UCSD-AML1 (cell line): ENCODE data around the gene COL26A1.
"Not testable (repeated sequence)": the region's sequence is repeated elsewhere in the genome, so short reads cannot be mapped to it uniquely, and the experiment has no call there.

Experiments used
- DNase-seq: peaks from one replicate; lab custom pipeline; 2025; ENCODE audit not compliant: unreplicated experiment; lab: John Stamatoyannopoulos, UW

COL26A1 gene

GRCh38 chr7:101436857-101437576, 74.3 kb downstream of the COL26A1 start:
- DNase-seq, result no peak

- DNase-seq, result no peak
Observed at GRCh38 chr7:101441890-101442289, 79.2 kb downstream of the COL26A1 start.

- no peak for DNase-seq
Observed at GRCh38 chr7:101442426-101443070, 79.9 kb downstream of the COL26A1 start.

GRCh38 chr7:101450064-101450463, 87.4 kb downstream of the COL26A1 start:
- DNase-seq, result no peak

DNA sequence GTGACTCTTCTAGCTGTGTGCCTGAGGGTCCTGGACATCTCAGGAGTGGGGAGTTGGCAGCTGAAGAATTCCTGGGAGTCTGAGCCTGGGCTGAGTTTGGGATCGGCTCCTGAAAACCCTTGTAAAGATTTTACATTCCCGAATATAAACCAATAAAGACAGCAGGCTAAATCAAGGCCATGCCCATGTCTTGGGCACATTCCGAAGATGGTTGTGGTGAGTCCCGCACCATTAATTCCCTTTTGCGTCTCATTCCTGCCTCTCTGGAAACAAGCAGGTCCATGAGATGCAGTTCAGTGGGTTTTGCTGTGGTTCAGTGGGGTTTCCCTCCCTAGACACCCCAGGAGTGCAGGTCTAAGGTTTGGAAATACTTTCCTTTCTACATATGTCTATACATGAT, 90.9 kb downstream of the COL26A1 start:
- no peak for DNase-seq

GRCh38 chr7:101457001-101457750, 94.5 kb downstream of the COL26A1 start:
- no peak for DNase-seq

GRCh38 chr7:101465131-101465530, 102.5 kb downstream of the COL26A1 start:
- DNase-seq, result no peak

- DNase-seq, result no peak
Observed at GRCh38 chr7:101465576-101466196, 103.0 kb downstream of the COL26A1 start.

DNA sequence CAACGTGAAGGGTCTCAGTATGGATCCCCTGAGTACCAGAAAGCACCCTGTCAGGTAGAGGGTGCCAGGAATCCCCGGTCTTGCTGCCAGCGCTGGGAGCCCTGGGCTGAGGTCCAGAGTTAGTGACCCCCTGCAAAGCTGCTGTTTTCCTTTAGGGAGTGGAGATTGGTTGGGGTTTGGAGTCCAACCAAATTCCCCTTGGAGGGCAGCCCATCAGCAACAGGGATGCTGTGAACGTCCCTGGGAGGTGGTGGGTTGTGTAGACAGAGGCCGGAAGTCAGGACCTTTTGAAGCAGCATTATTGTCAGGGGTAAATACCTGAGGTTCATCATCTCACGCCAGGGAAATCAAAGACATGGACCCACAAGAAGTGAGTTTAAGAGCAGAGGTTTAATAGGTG, 104.2 kb downstream of the COL26A1 start:
- DNase-seq, result no peak

DNA sequence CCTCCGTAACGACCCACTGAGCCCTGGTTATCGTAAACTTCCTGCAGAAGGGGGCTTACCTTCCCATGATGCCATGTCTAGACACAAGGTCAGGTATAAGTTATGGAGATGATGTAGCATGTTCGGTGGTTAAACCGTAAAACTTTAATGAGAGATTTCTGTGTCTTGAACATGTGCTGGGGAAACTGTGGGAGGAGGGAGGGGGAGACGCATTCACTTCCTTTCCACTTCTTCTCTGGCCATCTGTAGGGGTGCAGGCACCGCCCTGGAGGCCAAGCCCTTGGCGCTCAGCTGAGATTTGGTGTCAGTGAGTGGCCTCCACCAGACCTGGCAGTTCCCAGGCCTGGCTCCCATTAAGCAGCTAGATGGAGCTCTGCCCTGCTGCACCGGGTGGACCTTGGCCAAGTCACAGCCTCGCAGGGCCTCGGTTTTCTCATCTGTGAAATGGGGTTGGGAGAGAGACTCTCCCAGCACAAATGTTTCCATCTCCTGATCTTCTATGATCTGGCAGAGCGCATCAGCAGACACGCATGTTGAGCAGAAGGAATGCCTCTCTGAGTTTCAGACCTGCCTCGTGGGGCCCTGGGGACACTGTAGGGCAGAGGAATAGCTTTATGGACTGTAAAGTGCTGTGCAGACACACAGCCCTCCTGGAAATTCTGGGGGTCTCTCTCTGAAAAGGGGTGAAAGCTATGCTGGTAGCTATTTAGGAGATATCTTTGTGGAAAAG, 106.0 kb downstream of the COL26A1 start:
- no peak for DNase-seq

DNA sequence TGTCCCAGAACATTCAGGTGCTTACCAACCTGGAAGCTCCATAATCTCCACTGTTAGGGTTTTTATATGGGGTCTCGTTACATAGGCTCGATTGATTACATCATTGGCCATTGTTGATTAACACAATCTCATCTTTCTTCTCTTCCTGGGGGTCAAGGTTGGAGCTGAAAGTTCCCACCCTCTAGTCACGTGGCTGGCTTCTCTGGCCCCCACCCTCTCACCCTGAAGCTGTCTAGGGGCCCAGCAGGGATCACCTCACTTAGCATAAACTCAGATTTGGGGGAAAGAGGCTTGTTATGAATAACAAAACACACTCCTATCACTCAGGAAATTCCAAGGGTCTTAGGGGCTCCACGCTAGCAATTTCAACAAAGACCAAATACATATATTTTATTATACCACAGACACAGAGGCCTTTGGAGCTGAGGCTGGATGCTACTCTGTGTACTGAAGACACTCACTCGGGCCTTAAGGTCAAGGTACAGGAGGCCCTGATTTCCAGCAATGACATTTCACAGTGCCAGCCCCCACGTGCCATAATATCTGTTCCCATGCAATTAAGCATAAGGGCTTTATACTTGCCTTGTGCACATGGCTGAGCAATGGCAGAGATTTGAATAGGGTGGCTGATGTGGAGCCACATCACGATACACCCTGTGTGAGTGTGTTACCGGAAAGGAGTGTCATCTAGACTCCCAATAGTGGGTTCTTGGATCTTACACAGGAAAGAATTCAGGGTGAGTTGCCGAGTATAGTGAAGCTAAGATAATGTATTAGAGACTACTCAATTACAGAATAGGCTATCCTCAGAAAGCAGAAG, 108.2 kb downstream of the COL26A1 start:
- no peak for DNase-seq

- no peak for DNase-seq
Observed at GRCh38 chr7:101474178-101474577, 111.5 kb downstream of the COL26A1 start.

DNA sequence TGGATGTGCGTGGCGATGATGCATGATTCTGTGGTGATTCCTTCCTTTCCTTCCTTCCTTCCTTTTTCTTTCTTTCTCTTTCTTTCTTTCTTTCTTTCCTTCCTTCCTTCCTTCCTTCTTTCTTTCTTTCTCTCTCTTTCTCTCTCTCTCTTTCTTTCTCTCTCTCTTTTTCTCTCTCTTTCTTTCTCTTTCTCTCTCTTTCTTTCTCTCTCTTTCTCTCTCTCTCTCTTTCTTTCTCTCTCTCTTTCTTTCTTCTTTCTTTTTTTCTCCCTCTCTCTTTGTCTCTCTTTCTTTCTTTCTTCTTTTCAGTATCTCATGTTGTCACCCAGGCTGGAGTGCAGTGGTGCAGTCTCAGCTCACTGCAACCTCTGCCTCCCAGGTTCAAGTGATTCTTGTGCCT, 113.0 kb downstream of the COL26A1 start:
- not testable (repeated sequence) for DNase-seq

- DNase-seq, result no peak
Observed at GRCh38 chr7:101479217-101479616, 116.5 kb downstream of the COL26A1 start.

DNA sequence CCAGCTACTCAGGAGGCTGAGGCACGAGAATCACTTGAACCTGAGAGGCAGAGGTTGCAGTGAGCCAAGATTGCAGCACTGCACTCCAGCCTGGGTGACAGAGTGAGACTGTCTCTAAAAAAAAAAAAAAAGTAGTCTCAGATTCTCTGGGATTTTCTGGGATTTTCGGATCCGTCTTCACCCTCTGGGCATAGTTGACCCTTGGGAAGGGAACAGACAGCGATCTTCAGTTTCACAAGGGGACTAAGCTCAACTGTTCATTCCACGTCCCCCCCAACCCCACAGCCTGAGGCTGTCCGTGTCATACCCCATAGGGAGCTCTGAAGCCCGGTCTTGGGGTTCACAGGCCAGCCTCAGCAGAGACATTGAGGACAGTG, 123.4 kb downstream of the COL26A1 start:
- DNase-seq, result not testable (repeated sequence)

GRCh38 chr7:101486433-101487104, 123.9 kb downstream of the COL26A1 start:
- DNase-seq, result no peak

GRCh38 chr7:101487105-101487458, 124.4 kb downstream of the COL26A1 start:
- DNase-seq, result no peak

DNA sequence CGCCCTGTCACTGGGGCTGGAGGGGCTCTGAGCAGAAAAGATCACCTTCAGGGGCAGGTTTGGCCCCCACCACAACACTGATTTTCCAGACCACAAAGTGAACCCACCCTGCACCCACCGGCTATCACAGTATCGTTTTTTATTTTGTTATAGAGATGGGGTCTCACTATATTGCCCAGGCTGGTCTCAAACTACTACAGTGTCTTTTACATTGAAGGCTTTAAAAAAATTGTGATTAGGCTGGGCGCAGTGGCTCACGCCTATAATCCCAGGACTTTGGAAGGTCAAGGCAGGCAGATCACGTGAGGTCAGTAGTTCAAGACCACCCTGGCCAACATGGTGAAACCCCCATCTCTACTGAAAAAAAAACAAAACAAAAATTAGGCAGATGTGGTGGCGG, 125.1 kb downstream of the COL26A1 start:
- DNase-seq, result no peak

GRCh38 chr7:101488826-101489572, 126.3 kb downstream of the COL26A1 start:
- DNase-seq, result no peak
